ENCODE data around the gene WASF1.
"Not testable (repeated sequence)": the region's sequence is repeated elsewhere in the genome, so short reads cannot be mapped to it uniquely, and the experiment has no call there.

WASF1 gene

GRCh38 chr6:110095101-110095500, 84.4 kb downstream of the WASF1 start:
- no peaks in the 10 kb centered on the region for H3K36me3 ChIP-seq (ENCODE audit: control insufficient read depth, insufficient read depth, low read length)
- no peaks in the 10 kb centered on the region for H3K4me1 ChIP-seq (ENCODE audit: control insufficient read depth, insufficient read depth, low read length)
- H3K27me3 ChIP-seq (ENCODE audit: control insufficient read depth, insufficient read depth, low read length) = no peaks in the 10 kb centered on the region
- H3K4me3 ChIP-seq (ENCODE audit: low read length) = no peak overlapping the region
- H3K27ac ChIP-seq (ENCODE audit: low read length) = no peak overlapping the region
- no CpG with 5 or more reads among the region's 1 CpG for WGBS (ENCODE audit: insufficient coverage, insufficient read length)
- no peak for DNase-seq (ENCODE audit: low read depth, low spot score)
- no peaks in the 10 kb centered on the region for H3K9me3 ChIP-seq (ENCODE audit: control insufficient read depth, insufficient read depth, low read length)

GRCh38 chr6:110093981-110094380, 85.5 kb downstream of the WASF1 start:
- H3K36me3 ChIP-seq (ENCODE audit: control insufficient read depth, insufficient read depth, low read length) = no peaks in the 10 kb centered on the region

GRCh38 chr6:110090876-110091275, 88.6 kb downstream of the WASF1 start:
- no peaks in the 10 kb centered on the region for H3K36me3 ChIP-seq (ENCODE audit: control insufficient read depth, insufficient read depth, low read length)
- DNase-seq (ENCODE audit: low read depth, low spot score) = no peak
- H3K9me3 ChIP-seq (ENCODE audit: control insufficient read depth, insufficient read depth, low read length) = no peaks in the 10 kb centered on the region
- no peak overlapping the region for H3K4me3 ChIP-seq (ENCODE audit: low read length)
- no peaks in the 10 kb centered on the region for H3K4me1 ChIP-seq (ENCODE audit: control insufficient read depth, insufficient read depth, low read length)
- no peak overlapping the region for H3K27ac ChIP-seq (ENCODE audit: low read length)
- no peaks in the 10 kb centered on the region for H3K27me3 ChIP-seq (ENCODE audit: control insufficient read depth, insufficient read depth, low read length)

More at GRCh38 chr6:110093981-110094380, 85.5 kb downstream of the WASF1 start:
- no peak overlapping the region for H3K27ac ChIP-seq (ENCODE audit: low read length)
- WGBS (ENCODE audit: insufficient coverage, insufficient read length) = no CpG with 5 or more reads among the region's 1 CpG
- DNase-seq (ENCODE audit: low read depth, low spot score) = no peak
- no peaks in the 10 kb centered on the region for H3K9me3 ChIP-seq (ENCODE audit: control insufficient read depth, insufficient read depth, low read length)
- no peaks in the 10 kb centered on the region for H3K27me3 ChIP-seq (ENCODE audit: control insufficient read depth, insufficient read depth, low read length)
- no peaks in the 10 kb centered on the region for H3K4me1 ChIP-seq (ENCODE audit: control insufficient read depth, insufficient read depth, low read length)
- H3K4me3 ChIP-seq (ENCODE audit: low read length) = no peak overlapping the region

GRCh38 chr6:110089323-110089722, 90.1 kb downstream of the WASF1 start:
- DNase-seq (ENCODE audit: low read depth, low spot score) = no peak
- no peaks in the 10 kb centered on the region for H3K4me1 ChIP-seq (ENCODE audit: control insufficient read depth, insufficient read depth, low read length)
- no peaks in the 10 kb centered on the region for H3K27me3 ChIP-seq (ENCODE audit: control insufficient read depth, insufficient read depth, low read length)
- no peak overlapping the region for H3K4me3 ChIP-seq (ENCODE audit: low read length)
- no peaks in the 10 kb centered on the region for H3K9me3 ChIP-seq (ENCODE audit: control insufficient read depth, insufficient read depth, low read length)
- no peaks in the 10 kb centered on the region for H3K36me3 ChIP-seq (ENCODE audit: control insufficient read depth, insufficient read depth, low read length)
- H3K27ac ChIP-seq (ENCODE audit: low read length) = no peak overlapping the region

- Histone ChIP-seq H3K9me3 (ENCODE audit: control insufficient read depth, insufficient read depth, low read length) (no peaks in the 10 kb centered on the region), H3K27ac (ENCODE audit: low read length) (no peak overlapping the region), H3K4me1 (ENCODE audit: control insufficient read depth, insufficient read depth, low read length) (no peaks in the 10 kb centered on the region), H3K4me3 (ENCODE audit: low read length) (no peak overlapping the region), H3K36me3 (ENCODE audit: control insufficient read depth, insufficient read depth, low read length) (no peaks in the 10 kb centered on the region), H3K27me3 (ENCODE audit: control insufficient read depth, insufficient read depth, low read length) (no peaks in the 10 kb centered on the region)
- WGBS (ENCODE audit: insufficient coverage, insufficient read length) = no CpG with 5 or more reads among the region's 2 CpGs
- no peak for DNase-seq (ENCODE audit: low read depth, low spot score)
These were observed 94.2 kb downstream of the WASF1 start for GRCh38 chr6:110085285-110085684.

- no peaks in the 10 kb centered on the region for H3K27me3 ChIP-seq (ENCODE audit: control insufficient read depth, insufficient read depth, low read length)
- no peak overlapping the region for H3K4me3 ChIP-seq (ENCODE audit: low read length)
- no CpG with 5 or more reads among the region's 1 CpG for WGBS (ENCODE audit: insufficient coverage, insufficient read length)
- H3K27ac ChIP-seq (ENCODE audit: low read length) = no peak overlapping the region
- no peak for DNase-seq (ENCODE audit: low read depth, low spot score)
- no peaks in the 10 kb centered on the region for H3K4me1 ChIP-seq (ENCODE audit: control insufficient read depth, insufficient read depth, low read length)
- H3K36me3 ChIP-seq (ENCODE audit: control insufficient read depth, insufficient read depth, low read length) = no peaks in the 10 kb centered on the region
- H3K9me3 ChIP-seq (ENCODE audit: control insufficient read depth, insufficient read depth, low read length) = no peaks in the 10 kb centered on the region
These were observed 95.4 kb downstream of the WASF1 start for GRCh38 chr6:110083875-110084585.

GRCh38 chr6:110075406-110075805, 104.1 kb downstream of the WASF1 start:
- no peaks in the 10 kb centered on the region for H3K27me3 ChIP-seq (ENCODE audit: control insufficient read depth, insufficient read depth, low read length)
- H3K36me3 ChIP-seq (ENCODE audit: control insufficient read depth, insufficient read depth, low read length) = no peaks in the 10 kb centered on the region
- H3K9me3 ChIP-seq (ENCODE audit: control insufficient read depth, insufficient read depth, low read length) = no peaks in the 10 kb centered on the region
- no CpG with 5 or more reads among the region's 1 CpG for WGBS (ENCODE audit: insufficient coverage, insufficient read length)
- no peak overlapping the region for H3K4me3 ChIP-seq (ENCODE audit: low read length)
- no peak for DNase-seq (ENCODE audit: low read depth, low spot score)
- no peaks in the 10 kb centered on the region for H3K4me1 ChIP-seq (ENCODE audit: control insufficient read depth, insufficient read depth, low read length)
- H3K27ac ChIP-seq (ENCODE audit: low read length) = no peak overlapping the region

- H3K9me3 ChIP-seq (ENCODE audit: control insufficient read depth, insufficient read depth, low read length); H3K4me1 ChIP-seq (ENCODE audit: control insufficient read depth, insufficient read depth, low read length); H3K4me3 ChIP-seq (ENCODE audit: low read length); H3K27ac ChIP-seq (ENCODE audit: low read length); DNase-seq (ENCODE audit: low read depth, low spot score); H3K36me3 ChIP-seq (ENCODE audit: control insufficient read depth, insufficient read depth, low read length); H3K27me3 ChIP-seq (ENCODE audit: control insufficient read depth, insufficient read depth, low read length): not testable (repeated sequence)
These were observed 106.0 kb downstream of the WASF1 start for GRCh38 chr6:110073474-110073873.

- Histone ChIP-seq H3K4me1 (ENCODE audit: control insufficient read depth, insufficient read depth, low read length) (no peaks in the 10 kb centered on the region), H3K36me3 (ENCODE audit: control insufficient read depth, insufficient read depth, low read length) (no peaks in the 10 kb centered on the region), H3K9me3 (ENCODE audit: control insufficient read depth, insufficient read depth, low read length) (no peaks in the 10 kb centered on the region), H3K4me3 (ENCODE audit: low read length) (no peak overlapping the region), H3K27ac (ENCODE audit: low read length) (no peak overlapping the region), H3K27me3 (ENCODE audit: control insufficient read depth, insufficient read depth, low read length) (no peaks in the 10 kb centered on the region)
- no CpG with 5 or more reads among the region's 8 CpGs for WGBS (ENCODE audit: insufficient coverage, insufficient read length)
- DNase-seq (ENCODE audit: low read depth, low spot score) = no peak
These were observed 110.9 kb downstream of the WASF1 start for GRCh38 chr6:110068592-110068967.

- WGBS (ENCODE audit: insufficient coverage, insufficient read length) = no CpG with 5 or more reads among the region's 6 CpGs
- Histone ChIP-seq H3K27ac (ENCODE audit: low read length) (no peak overlapping the region), H3K9me3 (ENCODE audit: control insufficient read depth, insufficient read depth, low read length) (no peaks in the 10 kb centered on the region), H3K4me3 (ENCODE audit: low read length) (no peak overlapping the region), H3K4me1 (ENCODE audit: control insufficient read depth, insufficient read depth, low read length) (no peaks in the 10 kb centered on the region), H3K27me3 (ENCODE audit: control insufficient read depth, insufficient read depth, low read length) (no peaks in the 10 kb centered on the region), H3K36me3 (ENCODE audit: control insufficient read depth, insufficient read depth, low read length) (no peaks in the 10 kb centered on the region)
- no peak for DNase-seq (ENCODE audit: low read depth, low spot score)
These were observed 111.5 kb downstream of the WASF1 start for GRCh38 chr6:110067837-110068591.
